Ishikawa (cell line): ENCODE data around the gene NOP14.

Source experiments
- CEBPB ChIP-seq: IDR thresholded peaks from 2 replicates; pipeline ENCODE4 v1.6.1; 2012
- EGR1 ChIP-seq: IDR thresholded peaks from 2 replicates; pipeline ENCODE4 v1.6.1; 2012
- FOXM1 ChIP-seq: IDR thresholded peaks from 2 replicates; pipeline ENCODE4 v1.6.1; 2012; ENCODE audit warnings: low read depth, borderline replicate concordance
- REST ChIP-seq: IDR thresholded peaks from 2 replicates; pipeline ENCODE4 v1.6.1; 2012; ENCODE audit warnings: low read depth, mild to moderate bottlenecking
- TAF1 ChIP-seq: IDR thresholded peaks from 2 replicates; pipeline ENCODE4 v1.6.1; 2012; ENCODE audit warnings: low read depth, mild to moderate bottlenecking
- TCF12 ChIP-seq: IDR thresholded peaks from 2 replicates; pipeline ENCODE4 v1.6.1; 2012; ENCODE audit warnings: low read depth

DNA sequence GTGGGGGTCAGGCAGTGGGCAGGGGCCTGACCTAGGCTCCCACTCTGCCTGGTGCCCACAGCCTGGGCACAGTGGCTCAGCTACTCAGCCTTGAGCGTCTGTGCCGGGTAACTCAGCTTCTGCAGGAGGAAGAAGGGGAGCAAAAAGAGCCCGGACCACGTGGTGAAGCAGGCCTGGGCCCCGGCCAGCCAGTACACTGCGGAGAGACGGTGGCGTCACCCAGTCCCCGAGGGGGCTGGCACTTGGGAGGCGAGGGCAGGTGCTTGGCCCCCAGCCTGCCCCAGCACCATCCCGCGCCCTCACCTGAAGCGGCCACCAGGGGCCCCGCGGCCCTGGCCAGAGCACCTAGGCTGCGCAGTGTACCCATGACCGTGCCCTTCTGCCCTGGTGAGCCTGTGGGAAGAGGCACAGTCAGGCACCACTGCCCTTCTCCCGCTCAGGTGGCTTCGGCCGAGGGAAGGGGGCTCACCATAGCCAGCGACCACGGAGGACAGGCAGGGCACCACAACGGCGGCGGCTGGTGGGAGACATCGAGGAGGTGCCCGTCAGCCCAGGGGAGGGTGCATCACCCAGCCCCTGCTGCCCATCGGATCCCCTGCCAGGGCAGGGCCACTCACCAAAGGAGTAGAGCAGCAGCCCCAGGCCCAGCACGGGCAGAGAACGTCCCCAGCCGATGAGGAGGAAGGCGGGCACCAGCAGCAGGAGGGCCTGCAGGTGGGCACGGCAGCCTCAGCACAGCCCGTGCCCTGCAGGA, 32.3 kb downstream of the NOP14 start:
- TF ChIP-seq FOXM1, result no peak
- no peak for TF ChIP-seq TCF12
- no peak for TF ChIP-seq REST
- no peak for TF ChIP-seq EGR1
- no peak for TF ChIP-seq TAF1
- TF ChIP-seq CEBPB, result no peak
